Measurements from ENCODE around the gene CDYL2.

- TF ChIP-seq, protein P1, sequence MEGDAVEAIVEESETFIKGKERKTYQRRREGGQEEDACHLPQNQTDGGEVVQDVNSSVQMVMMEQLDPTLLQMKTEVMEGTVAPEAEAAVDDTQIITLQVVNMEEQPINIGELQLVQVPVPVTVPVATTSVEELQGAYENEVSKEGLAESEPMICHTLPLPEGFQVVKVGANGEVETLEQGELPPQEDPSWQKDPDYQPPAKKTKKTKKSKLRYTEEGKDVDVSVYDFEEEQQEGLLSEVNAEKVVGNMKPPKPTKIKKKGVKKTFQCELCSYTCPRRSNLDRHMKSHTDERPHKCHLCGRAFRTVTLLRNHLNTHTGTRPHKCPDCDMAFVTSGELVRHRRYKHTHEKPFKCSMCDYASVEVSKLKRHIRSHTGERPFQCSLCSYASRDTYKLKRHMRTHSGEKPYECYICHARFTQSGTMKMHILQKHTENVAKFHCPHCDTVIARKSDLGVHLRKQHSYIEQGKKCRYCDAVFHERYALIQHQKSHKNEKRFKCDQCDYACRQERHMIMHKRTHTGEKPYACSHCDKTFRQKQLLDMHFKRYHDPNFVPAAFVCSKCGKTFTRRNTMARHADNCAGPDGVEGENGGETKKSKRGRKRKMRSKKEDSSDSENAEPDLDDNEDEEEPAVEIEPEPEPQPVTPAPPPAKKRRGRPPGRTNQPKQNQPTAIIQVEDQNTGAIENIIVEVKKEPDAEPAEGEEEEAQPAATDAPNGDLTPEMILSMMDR (IDR thresholded peaks at IDR 0.05), result no peak
- no peak for TF ChIP-seq E2F4 (CRISPR knock-in tag; IDR thresholded peaks at IDR 0.05; ENCODE audit: borderline replicate concordance, low read depth)
- TF ChIP-seq FOXJ3 (CRISPR knock-in tag; IDR thresholded peaks at IDR 0.05; ENCODE audit: borderline replicate concordance), result no peak
- no peak for TF ChIP-seq NFE2L1 (CRISPR knock-in tag; IDR thresholded peaks at IDR 0.05)
- TF ChIP-seq, protein P2, sequence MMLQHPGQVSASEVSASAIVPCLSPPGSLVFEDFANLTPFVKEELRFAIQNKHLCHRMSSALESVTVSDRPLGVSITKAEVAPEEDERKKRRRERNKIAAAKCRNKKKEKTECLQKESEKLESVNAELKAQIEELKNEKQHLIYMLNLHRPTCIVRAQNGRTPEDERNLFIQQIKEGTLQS (CRISPR knock-in tag; conservative IDR thresholded peaks at IDR 0.05), result no peak
- no peak for TF ChIP-seq IRF1 (CRISPR knock-in tag; IDR thresholded peaks at IDR 0.05)
- TF ChIP-seq ELF4 (CRISPR knock-in tag; IDR thresholded peaks at IDR 0.05; ENCODE audit: low read depth), result no peak
- TF ChIP-seq, protein P3, sequence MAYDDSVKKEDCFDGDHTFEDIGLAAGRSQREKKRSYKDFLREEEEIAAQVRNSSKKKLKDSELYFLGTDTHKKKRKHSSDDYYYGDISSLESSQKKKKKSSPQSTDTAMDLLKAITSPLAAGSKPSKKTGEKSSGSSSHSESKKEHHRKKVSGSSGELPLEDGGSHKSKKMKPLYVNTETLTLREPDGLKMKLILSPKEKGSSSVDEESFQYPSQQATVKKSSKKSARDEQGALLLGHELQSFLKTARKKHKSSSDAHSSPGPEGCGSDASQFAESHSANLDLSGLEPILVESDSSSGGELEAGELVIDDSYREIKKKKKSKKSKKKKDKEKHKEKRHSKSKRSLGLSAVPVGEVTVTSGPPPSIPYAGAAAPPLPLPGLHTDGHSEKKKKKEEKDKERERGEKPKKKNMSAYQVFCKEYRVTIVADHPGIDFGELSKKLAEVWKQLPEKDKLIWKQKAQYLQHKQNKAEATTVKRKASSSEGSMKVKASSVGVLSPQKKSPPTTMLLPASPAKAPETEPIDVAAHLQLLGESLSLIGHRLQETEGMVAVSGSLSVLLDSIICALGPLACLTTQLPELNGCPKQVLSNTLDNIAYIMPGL (CRISPR knock-in tag; IDR thresholded peaks at IDR 0.05), result no peak
- no peak for TF ChIP-seq JUN (CRISPR knock-in tag; IDR thresholded peaks at IDR 0.05)
- no peak for TF ChIP-seq NR3C1 (CRISPR knock-in tag; conservative IDR thresholded peaks at IDR 0.05; ENCODE audit: low read depth)
- no peak for TF ChIP-seq ESRRA (CRISPR knock-in tag; IDR thresholded peaks at IDR 0.05; ENCODE audit: borderline replicate concordance)
- TF ChIP-seq ZNF512 (CRISPR knock-in tag; IDR thresholded peaks at IDR 0.05; ENCODE audit: borderline replicate concordance), result no peak
Observed at GRCh38 chr16:80735846-80736245, 68.6 kb downstream of the CDYL2 start.
